Prostate gland (tissue), 2 donors: ENCODE data around the gene NFKBIA.

Source experiments
- CTCF ChIP-seq, 4 experiments: fragments of 200-600 bp in 2 of 4; fragments of 450-650 bp in 2 of 4; sonication (generic) in 2 of 4; IDR thresholded peaks; 1 replicate in 3 of 4; 2 replicates in 1 of 4; pipeline ENCODE4 v1.5.1; 2016 to 2019; ENCODE audit warnings: antibody characterized with exemption in 4 of 4, mild to moderate bottlenecking in 2 of 4, moderate library complexity in 2 of 4
- POLR2AphosphoS5 ChIP-seq: sonication (generic); formaldehyde crosslinking; IDR thresholded peaks from one replicate; pipeline ENCODE4 v1.6.1; 2017; ENCODE audit warnings: antibody characterized with exemption

- no peak for TF ChIP-seq POLR2AphosphoS5
- TF ChIP-seq CTCF (IDR thresholded peaks at IDR 0.05), result no peak
These were observed 9.8 kb upstream of the NFKBIA start for GRCh38 chr14:35414365-35414764.
